Natural killer cell (primary cell): ENCODE measurements around the gene WBP4. TPM values are rescaled to one million over a fixed set of nuclear protein-coding genes. Genes with fewer than 3 reads are reported as not detected.

Experiments used
- ATAC-seq, 3 donors: fragments of 150-1000 bp in 2 of 3; fragments of 200-7000 bp in 1 of 3; cut with Tn5 transposase; 1 replicate in 1 of 3; 2 replicates in 2 of 3; pipeline ENCODE4 v1.10.0; 2021; ENCODE audit warnings: mild to moderate bottlenecking in 2 of 3, moderate library complexity in 2 of 3
- DNase-seq, 2 donors: peaks; one replicate each; pipeline versions ENCODE4 v3.0.0 to v3.0.0-alpha.2; 2013 to 2021; ENCODE audit warnings: mixed read lengths in 1 of 2
- H3K27ac ChIP-seq: one replicate; pipeline ENCODE4 v1.5.1; 2013; ENCODE audit warnings: mild to moderate bottlenecking, low read length
- H3K27me3 ChIP-seq: one replicate; pipeline ENCODE4 v1.6.1; 2013; ENCODE audit warnings: low read length; ENCODE audit not compliant: control insufficient read depth, insufficient read depth
- H3K36me3 ChIP-seq: one replicate; pipeline ENCODE4 v1.6.1; 2013; ENCODE audit warnings: low read length; ENCODE audit not compliant: control insufficient read depth, insufficient read depth
- H3K4me1 ChIP-seq: one replicate; pipeline ENCODE4 v1.6.1; 2013; ENCODE audit warnings: low read length; ENCODE audit not compliant: control insufficient read depth, insufficient read depth
- H3K4me3 ChIP-seq: one replicate; pipeline ENCODE4 v1.5.1; 2013; ENCODE audit warnings: low read length
- H3K9me3 ChIP-seq: one replicate; pipeline ENCODE4 v1.6.1; 2013; ENCODE audit warnings: low read length; ENCODE audit not compliant: control insufficient read depth, insufficient read depth
- H3K27ac Mint-ChIP-seq, 2 donors: one replicate each; pipeline ENCODE4 v1.8.0; 2022; ENCODE audit warnings: mild to moderate bottlenecking in 2 of 2, mixed read lengths in 2 of 2, moderate library complexity in 1 of 2
- H3K27me3 Mint-ChIP-seq, 2 donors: one replicate each; pipeline ENCODE4 v1.8.0; 2022; ENCODE audit warnings: low read depth in 2 of 2, mixed read lengths in 2 of 2
- H3K36me3 Mint-ChIP-seq: one replicate; pipeline ENCODE4 v1.8.0; 2022; ENCODE audit warnings: mixed read lengths
- H3K4me1 Mint-ChIP-seq, 2 donors: one replicate each; pipeline ENCODE4 v1.8.0; 2022; ENCODE audit warnings: mixed read lengths in 2 of 2
- H3K4me3 Mint-ChIP-seq: one replicate; pipeline ENCODE4 v1.8.0; 2022; ENCODE audit warnings: mild to moderate bottlenecking, moderate library complexity, mixed read lengths
- H3K9me3 Mint-ChIP-seq, 2 donors: one replicate each; pipeline ENCODE4 v1.8.0; 2022; ENCODE audit warnings: mixed read lengths in 2 of 2
- WGBS: methylation state at CpG from one replicate; pipeline ENCODE4 v1.1.7; 2013; ENCODE audit warnings: missing lambda C conversion rate; ENCODE audit not compliant: insufficient coverage; 5-methylcytosine and 5-hydroxymethylcytosine counted together
- intact Hi-C: fragments of 100-400 bp; cut with micrococcal nuclease; formaldehyde crosslinking; loops from one replicate; pipeline ENCODE4 v1.14.2; 2022
- total RNA-seq, 4 donors: library from RNA; stranded (reverse); fragments of 120-200 nt in 1 of 4; gene quantifications; one replicate each; pipeline versions ENCODE4 v1.2.3 to v1.2.4, GENCODE V29; 2013 to 2022
- TF ChIP-seq, protein P1 (sequence below): fragments of 200-600 bp; IDR thresholded peaks from one replicate; pipeline ENCODE4 v1.8.0; 2022; ENCODE audit warnings: antibody characterized with exemption

WBP4 gene
- total RNA-seq, 3 donors from 2014 or later (not counting 1 experiment from before 2014, with no cell fraction given): 4.2 to 6.8 (median 5.1) TPM

DNA sequence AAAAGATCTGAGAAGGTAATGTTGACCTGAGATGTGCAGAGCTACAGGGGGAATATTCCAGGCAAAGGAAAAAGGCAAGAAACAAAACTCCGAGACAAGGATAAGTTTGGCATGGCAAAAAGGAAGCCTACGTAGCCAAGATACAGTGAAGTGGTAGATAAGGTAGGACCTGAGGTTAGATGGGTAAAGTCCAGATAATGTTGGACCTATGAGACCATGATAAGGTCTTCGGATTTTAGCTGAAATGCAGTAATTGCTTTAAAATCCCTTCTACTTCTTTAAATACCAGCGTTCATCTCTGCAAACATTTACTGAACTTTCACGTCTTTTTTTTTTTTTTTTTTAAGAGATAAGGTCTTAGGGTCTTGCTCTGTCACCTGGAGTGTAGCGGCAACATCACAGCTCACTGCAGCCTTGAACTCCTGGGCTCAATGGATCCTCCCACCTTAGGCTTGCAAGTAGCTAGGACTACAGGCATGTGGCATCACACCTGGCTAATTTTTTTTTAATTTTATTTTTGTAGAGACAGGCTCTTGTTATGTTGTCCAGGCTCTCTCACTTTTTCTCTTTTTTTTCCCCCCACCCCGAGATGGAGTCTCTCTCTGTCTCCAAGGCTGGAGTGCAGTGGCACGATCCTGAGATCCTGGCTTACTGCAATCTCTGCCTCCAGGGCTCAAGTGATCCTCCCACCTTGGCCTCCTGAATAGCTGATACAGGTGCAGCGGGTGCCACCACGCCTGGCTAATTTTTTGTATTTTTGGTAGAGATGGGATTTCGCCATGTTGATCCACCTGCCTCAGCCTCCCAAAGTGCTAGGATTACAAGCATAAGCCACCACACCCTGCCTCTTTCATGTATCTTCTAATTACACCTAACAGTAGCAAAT lies 4.2 kb upstream of the WBP4 start:
- Histone ChIP-seq H3K4me3 (no peak overlapping the region), H3K4me1 (peaks cover 7% of the 10 kb centered on the region), H3K36me3 (no peaks in the 10 kb centered on the region), H3K27ac (no peak overlapping the region), H3K9me3 (no peaks in the 10 kb centered on the region), H3K27me3 (no peaks in the 10 kb centered on the region)
- intact Hi-C loops: no loop called here
- no peak for ATAC-seq
- no peaks in the 10 kb centered on the region for H3K36me3 Mint-ChIP-seq
- TF ChIP-seq, protein P1, sequence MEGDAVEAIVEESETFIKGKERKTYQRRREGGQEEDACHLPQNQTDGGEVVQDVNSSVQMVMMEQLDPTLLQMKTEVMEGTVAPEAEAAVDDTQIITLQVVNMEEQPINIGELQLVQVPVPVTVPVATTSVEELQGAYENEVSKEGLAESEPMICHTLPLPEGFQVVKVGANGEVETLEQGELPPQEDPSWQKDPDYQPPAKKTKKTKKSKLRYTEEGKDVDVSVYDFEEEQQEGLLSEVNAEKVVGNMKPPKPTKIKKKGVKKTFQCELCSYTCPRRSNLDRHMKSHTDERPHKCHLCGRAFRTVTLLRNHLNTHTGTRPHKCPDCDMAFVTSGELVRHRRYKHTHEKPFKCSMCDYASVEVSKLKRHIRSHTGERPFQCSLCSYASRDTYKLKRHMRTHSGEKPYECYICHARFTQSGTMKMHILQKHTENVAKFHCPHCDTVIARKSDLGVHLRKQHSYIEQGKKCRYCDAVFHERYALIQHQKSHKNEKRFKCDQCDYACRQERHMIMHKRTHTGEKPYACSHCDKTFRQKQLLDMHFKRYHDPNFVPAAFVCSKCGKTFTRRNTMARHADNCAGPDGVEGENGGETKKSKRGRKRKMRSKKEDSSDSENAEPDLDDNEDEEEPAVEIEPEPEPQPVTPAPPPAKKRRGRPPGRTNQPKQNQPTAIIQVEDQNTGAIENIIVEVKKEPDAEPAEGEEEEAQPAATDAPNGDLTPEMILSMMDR: no peak
- WGBS: 85% methylated on average over 9 of the region's 11 CpGs
- no peaks in the 10 kb centered on the region for H3K27me3 Mint-ChIP-seq
- no peak for DNase-seq
- no peaks in the 10 kb centered on the region for H3K9me3 Mint-ChIP-seq
- H3K4me1 Mint-ChIP-seq: peaks cover 20 to 59% of the 10 kb centered on the region in 2 donors
- no peak overlapping the region for H3K27ac Mint-ChIP-seq
- no peak overlapping the region for H3K4me3 Mint-ChIP-seq

DNA sequence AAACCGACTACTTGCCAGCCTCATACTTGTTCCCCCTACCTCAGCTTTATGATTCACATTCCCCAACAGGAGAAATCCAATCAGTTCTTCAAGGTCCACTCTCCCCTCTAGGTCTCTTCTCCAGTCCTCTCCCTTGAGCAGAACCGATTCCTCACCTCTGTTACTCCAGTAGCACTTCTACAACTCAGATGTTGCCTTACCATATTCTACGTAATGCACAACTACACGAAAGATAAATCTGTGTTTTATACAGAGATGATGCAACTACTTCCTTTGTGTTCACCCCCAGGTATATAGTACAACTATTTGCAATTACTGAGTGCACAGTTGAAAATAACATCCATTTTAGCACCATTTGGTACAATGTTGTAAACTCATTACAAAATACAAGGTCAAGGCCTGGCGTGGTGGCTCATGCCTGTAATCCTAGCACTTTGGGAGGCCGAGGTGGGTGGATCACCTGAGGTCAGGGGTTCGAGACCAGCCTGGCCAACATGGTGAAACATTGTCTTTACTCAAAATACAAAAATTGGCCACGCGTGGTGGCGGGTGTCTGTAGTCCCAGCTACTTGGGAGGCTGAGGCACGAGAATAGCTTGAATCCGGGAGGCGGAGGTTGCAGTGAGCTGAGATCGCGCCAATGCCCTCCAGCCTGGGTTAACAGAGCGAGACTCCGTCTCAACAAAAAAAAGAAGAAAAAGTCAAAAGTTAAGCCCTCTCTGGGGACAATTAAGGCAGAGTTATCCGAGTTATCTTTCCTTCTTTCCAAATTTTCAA lies 2.8 kb upstream of the WBP4 start:
- DNase-seq (no peak), ATAC-seq (no peak)
- TF ChIP-seq, protein P1: no peak
- Mint-ChIP-seq H3K36me3 (no peaks in the 10 kb centered on the region), H3K4me1 (peaks cover 25 to 65% of the 10 kb centered on the region in 2 donors), H3K27ac (peak overlapping the region; percentile 5 to 95), H3K4me3 (peak overlapping the region; percentile 97), H3K9me3 (no peaks in the 10 kb centered on the region), H3K27me3 (no peaks in the 10 kb centered on the region)
- intact Hi-C loops: no loop called here
- H3K27me3 ChIP-seq: no peaks in the 10 kb centered on the region
- no peaks in the 10 kb centered on the region for H3K36me3 ChIP-seq
- H3K4me1 ChIP-seq: peaks cover 3% of the 10 kb centered on the region
- no peak overlapping the region for H3K4me3 ChIP-seq
- WGBS: 94% methylated on average over 18 of the region's 18 CpGs
- H3K9me3 ChIP-seq: no peaks in the 10 kb centered on the region
- no peak overlapping the region for H3K27ac ChIP-seq

GRCh38 chr13:41059456-41060081 lies 1.7 kb upstream of the WBP4 start:
- Histone ChIP-seq H3K4me1 (peaks cover 3% of the 10 kb centered on the region), H3K9me3 (no peaks in the 10 kb centered on the region), H3K36me3 (no peaks in the 10 kb centered on the region), H3K4me3 (peak overlapping the region; percentile 96), H3K27me3 (no peaks in the 10 kb centered on the region), H3K27ac (peak overlapping the region; percentile 86)
- H3K36me3 Mint-ChIP-seq: no peaks in the 10 kb centered on the region
- H3K4me3 Mint-ChIP-seq: peak overlapping the region; percentile 97
- no peaks in the 10 kb centered on the region for H3K27me3 Mint-ChIP-seq
- DNase-seq (no peak), ATAC-seq (no peak)
- H3K27ac Mint-ChIP-seq: peak overlapping the region; percentile 95 to 100
- peaks cover 25 to 65% of the 10 kb centered on the region in 2 donors for H3K4me1 Mint-ChIP-seq
- TF ChIP-seq, protein P1: no peak
- 8% methylated on average over 12 of the region's 15 CpGs for WGBS
- intact Hi-C loops: loop anchor here (1.0 to 10.0 kb wide), 6 partner anchors 42 to 285 kb away; partner anchors contain the start of genes MRPS31, MTRF1 and NAA16
- H3K9me3 Mint-ChIP-seq: no peaks in the 10 kb centered on the region
